GM12878 (cell line): Measurements from ENCODE around the gene DALRD3.

Experiments used
- BCL11A ChIP-seq: IDR thresholded peaks from 2 replicates; pipeline ENCODE4 v1.6.1; 2011; ENCODE audit warnings: low read depth, low read length
- FOXK2 ChIP-seq: fragments of 450-650 bp; IDR thresholded peaks from 2 replicates; pipeline ENCODE4 v1.6.1; 2017; ENCODE audit warnings: mild to moderate bottlenecking, moderate library complexity
- NFYB ChIP-seq: IDR thresholded peaks from 2 replicates; pipeline ENCODE4 v1.6.1; 2011; ENCODE audit warnings: low read depth, mild to moderate bottlenecking, low read length, improper control_type of control experiment, moderate library complexity; ENCODE audit not compliant: insufficient read depth
- NKRF ChIP-seq: fragments of 450-650 bp; conservative IDR thresholded peaks from 2 replicates; pipeline ENCODE4 v1.6.1; 2017; ENCODE audit warnings: mild to moderate bottlenecking, moderate library complexity
- POLR2A ChIP-seq: IDR thresholded peaks from 2 replicates; pipeline ENCODE4 v1.6.1; 2011; ENCODE audit warnings: low read depth, mild to moderate bottlenecking, low read length
- POLR2AphosphoS5 ChIP-seq: IDR thresholded peaks from 2 replicates; pipeline ENCODE4 v1.6.1; 2011; ENCODE audit warnings: mild to moderate bottlenecking, low read length, inconsistent platforms
- ZNF274 ChIP-seq: IDR thresholded peaks from one replicate; pipeline ENCODE4 v1.8.0; 2011; ENCODE audit not compliant: insufficient read length, insufficient read depth
- TF ChIP-seq, protein P1 (sequence below), 3 experiments: IDR thresholded peaks in 2 of 3; conservative IDR thresholded peaks in 1 of 3; 2 replicates each; pipeline ENCODE4 v1.5.1; 2011; ENCODE audit warnings: low read depth in 3 of 3, low read length in 3 of 3, mild to moderate bottlenecking in 3 of 3, control low read depth in 2 of 3, moderate library complexity in 2 of 3, inconsistent platforms in 1 of 3, mixed read lengths in 1 of 3; ENCODE audit not compliant: control insufficient read depth in 2 of 3, insufficient read depth in 1 of 3; ENCODE audit errors: extremely low read depth in 1 of 3

GRCh38 chr3:48982016-48982415 lies 36.4 kb downstream of the DALRD3 start:
- TF ChIP-seq BCL11A = no peak
- TF ChIP-seq ZNF274 = no peak
- TF ChIP-seq, protein P1, sequence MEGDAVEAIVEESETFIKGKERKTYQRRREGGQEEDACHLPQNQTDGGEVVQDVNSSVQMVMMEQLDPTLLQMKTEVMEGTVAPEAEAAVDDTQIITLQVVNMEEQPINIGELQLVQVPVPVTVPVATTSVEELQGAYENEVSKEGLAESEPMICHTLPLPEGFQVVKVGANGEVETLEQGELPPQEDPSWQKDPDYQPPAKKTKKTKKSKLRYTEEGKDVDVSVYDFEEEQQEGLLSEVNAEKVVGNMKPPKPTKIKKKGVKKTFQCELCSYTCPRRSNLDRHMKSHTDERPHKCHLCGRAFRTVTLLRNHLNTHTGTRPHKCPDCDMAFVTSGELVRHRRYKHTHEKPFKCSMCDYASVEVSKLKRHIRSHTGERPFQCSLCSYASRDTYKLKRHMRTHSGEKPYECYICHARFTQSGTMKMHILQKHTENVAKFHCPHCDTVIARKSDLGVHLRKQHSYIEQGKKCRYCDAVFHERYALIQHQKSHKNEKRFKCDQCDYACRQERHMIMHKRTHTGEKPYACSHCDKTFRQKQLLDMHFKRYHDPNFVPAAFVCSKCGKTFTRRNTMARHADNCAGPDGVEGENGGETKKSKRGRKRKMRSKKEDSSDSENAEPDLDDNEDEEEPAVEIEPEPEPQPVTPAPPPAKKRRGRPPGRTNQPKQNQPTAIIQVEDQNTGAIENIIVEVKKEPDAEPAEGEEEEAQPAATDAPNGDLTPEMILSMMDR (IDR thresholded peaks at IDR 0.05 in 2 of 3, conservative IDR thresholded peaks at IDR 0.05 in 1 of 3; ENCODE audit: control insufficient read depth in 2 of 3, extremely low read depth in 1 of 3, insufficient read depth in 1 of 3, low read depth in 3 of 3, low read length in 3 of 3) = no peak
- TF ChIP-seq NFYB = no peak
- TF ChIP-seq POLR2A = no peak
- no peak for TF ChIP-seq NKRF
- no peak for TF ChIP-seq POLR2AphosphoS5
- TF ChIP-seq FOXK2 = no peak
